ENCODE results near the gene IRF2BP1.

DNA sequence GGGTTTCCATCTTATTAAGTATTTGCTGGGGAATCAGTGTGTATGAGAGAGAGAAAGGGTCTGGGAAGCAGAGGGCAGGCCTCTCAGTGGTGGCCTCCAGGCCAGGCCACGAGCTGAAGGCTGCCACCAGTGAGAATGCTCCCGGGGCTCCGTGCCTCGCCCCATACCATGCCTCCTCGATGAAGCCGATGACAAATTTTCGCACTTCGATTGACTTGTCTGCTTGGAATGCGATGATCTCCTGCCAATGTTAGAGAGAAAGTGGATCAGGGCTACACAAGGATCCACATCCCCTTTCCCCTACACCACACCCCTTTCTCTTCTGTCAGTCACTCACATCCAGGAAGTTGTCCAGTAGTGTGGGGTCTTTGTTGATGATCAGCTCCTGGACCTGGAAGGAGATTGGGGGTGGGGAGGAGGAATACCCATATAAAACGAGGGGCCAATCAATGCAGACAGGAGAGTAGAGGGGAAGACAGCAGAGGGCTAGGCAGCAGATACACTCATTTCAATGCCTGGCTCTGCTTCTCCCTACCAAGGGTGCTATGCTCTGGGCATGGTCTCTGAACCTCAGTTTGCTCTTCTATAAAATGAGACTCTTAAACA lies 33.7 kb downstream of the IRF2BP1 start:
- TF ChIP-seq ZNF564 (CRISPR knock-in tag; IDR thresholded peaks at IDR 0.05) = no peak
- TF ChIP-seq HINFP (CRISPR knock-in tag; IDR thresholded peaks at IDR 0.05; ENCODE audit: low read depth) = no peak
- no peak for TF ChIP-seq U2AF2 (IDR thresholded peaks at IDR 0.05; ENCODE audit: low read depth, low read length)
- no peak for TF ChIP-seq JUN (CRISPR knock-in tag; IDR thresholded peaks at IDR 0.05)
- TF ChIP-seq ZBTB38 (CRISPR knock-in tag; IDR thresholded peaks at IDR 0.05) = no peak
- no peak for TF ChIP-seq RFX3 (CRISPR knock-in tag; IDR thresholded peaks at IDR 0.05)
- no peak for TF ChIP-seq CHD2 (IDR thresholded peaks at IDR 0.05; ENCODE audit: low read depth, low read length)
- TF ChIP-seq EP300 (IDR thresholded peaks at IDR 0.05; ENCODE audit: low read depth in 2 of 2, low read length in 2 of 2) = no peak
- TF ChIP-seq EP300 (CRISPR knock-in tag; IDR thresholded peaks at IDR 0.05; ENCODE audit: borderline replicate concordance) = no peak
- TF ChIP-seq ZNF138 (CRISPR knock-in tag; IDR thresholded peaks at IDR 0.05; ENCODE audit: low read depth) = no peak
- no peak for TF ChIP-seq ZNF558 (CRISPR knock-in tag; IDR thresholded peaks at IDR 0.05; ENCODE audit: borderline replicate concordance)
- TF ChIP-seq ZSCAN25 (CRISPR knock-in tag; IDR thresholded peaks at IDR 0.05) = no peak
- no peak for TF ChIP-seq POLR2A (IDR thresholded peaks at IDR 0.05; ENCODE audit: insufficient read depth in 1 of 2, low read depth in 2 of 2, low read length in 2 of 2)
- TF ChIP-seq, protein P1, sequence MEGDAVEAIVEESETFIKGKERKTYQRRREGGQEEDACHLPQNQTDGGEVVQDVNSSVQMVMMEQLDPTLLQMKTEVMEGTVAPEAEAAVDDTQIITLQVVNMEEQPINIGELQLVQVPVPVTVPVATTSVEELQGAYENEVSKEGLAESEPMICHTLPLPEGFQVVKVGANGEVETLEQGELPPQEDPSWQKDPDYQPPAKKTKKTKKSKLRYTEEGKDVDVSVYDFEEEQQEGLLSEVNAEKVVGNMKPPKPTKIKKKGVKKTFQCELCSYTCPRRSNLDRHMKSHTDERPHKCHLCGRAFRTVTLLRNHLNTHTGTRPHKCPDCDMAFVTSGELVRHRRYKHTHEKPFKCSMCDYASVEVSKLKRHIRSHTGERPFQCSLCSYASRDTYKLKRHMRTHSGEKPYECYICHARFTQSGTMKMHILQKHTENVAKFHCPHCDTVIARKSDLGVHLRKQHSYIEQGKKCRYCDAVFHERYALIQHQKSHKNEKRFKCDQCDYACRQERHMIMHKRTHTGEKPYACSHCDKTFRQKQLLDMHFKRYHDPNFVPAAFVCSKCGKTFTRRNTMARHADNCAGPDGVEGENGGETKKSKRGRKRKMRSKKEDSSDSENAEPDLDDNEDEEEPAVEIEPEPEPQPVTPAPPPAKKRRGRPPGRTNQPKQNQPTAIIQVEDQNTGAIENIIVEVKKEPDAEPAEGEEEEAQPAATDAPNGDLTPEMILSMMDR (CRISPR knock-in tag; IDR thresholded peaks at IDR 0.05) = no peak
- TF ChIP-seq ZNF12 (CRISPR knock-in tag; IDR thresholded peaks at IDR 0.05) = no peak

Data from HepG2 (cell line).